Parathyroid adenoma (tissue), 2 donors: ENCODE data around the gene EYA2.

ENCODE experiments used
- H2AFZ ChIP-seq: fragments of 300-600 bp; sonication (generic); one replicate; pipeline ENCODE4 v1.7.0; 2017; ENCODE audit warnings: antibody characterized with exemption, mild to moderate bottlenecking
- H3K27ac ChIP-seq: fragments of 300-600 bp; sonication (generic); one replicate; pipeline ENCODE4 v1.7.0; 2017
- H3K27me3 ChIP-seq: fragments of 300-600 bp; sonication (generic); one replicate; pipeline ENCODE4 v1.7.0; 2017; ENCODE audit warnings: low read length; ENCODE audit not compliant: control insufficient read depth, insufficient read depth
- H3K36me3 ChIP-seq: fragments of 300-600 bp; sonication (generic); one replicate; pipeline ENCODE4 v1.7.0; 2017; ENCODE audit warnings: low read length; ENCODE audit not compliant: control insufficient read depth, insufficient read depth
- H3K4me1 ChIP-seq: fragments of 300-600 bp; sonication (generic); one replicate; pipeline ENCODE4 v1.7.0; 2017; ENCODE audit warnings: control low read depth
- H3K4me2 ChIP-seq: fragments of 300-600 bp; sonication (generic); one replicate; pipeline ENCODE4 v1.7.0; 2017; ENCODE audit warnings: low read length
- H3K4me3 ChIP-seq: fragments of 300-600 bp; sonication (generic); one replicate; pipeline ENCODE4 v1.7.0; 2017; ENCODE audit warnings: low read depth, low read length
- H3K79me2 ChIP-seq: fragments of 300-600 bp; sonication (generic); one replicate; pipeline ENCODE4 v1.7.0; 2017; ENCODE audit warnings: control low read depth
- H3K9ac ChIP-seq: fragments of 300-600 bp; sonication (generic); one replicate; pipeline ENCODE4 v1.7.0; 2017; ENCODE audit warnings: mild to moderate bottlenecking
- H3K9me3 ChIP-seq: fragments of 300-600 bp; sonication (generic); one replicate; pipeline ENCODE4 v1.7.0; 2017; ENCODE audit warnings: low read length; ENCODE audit not compliant: control insufficient read depth
- CTCF ChIP-seq: fragments of 300-600 bp; sonication (generic); IDR thresholded peaks from one replicate; pipeline ENCODE4 v1.7.0; 2017; ENCODE audit warnings: antibody characterized with exemption, mild to moderate bottlenecking
- donor health status: primary hyperparathyroidism.

EYA2 gene

DNA sequence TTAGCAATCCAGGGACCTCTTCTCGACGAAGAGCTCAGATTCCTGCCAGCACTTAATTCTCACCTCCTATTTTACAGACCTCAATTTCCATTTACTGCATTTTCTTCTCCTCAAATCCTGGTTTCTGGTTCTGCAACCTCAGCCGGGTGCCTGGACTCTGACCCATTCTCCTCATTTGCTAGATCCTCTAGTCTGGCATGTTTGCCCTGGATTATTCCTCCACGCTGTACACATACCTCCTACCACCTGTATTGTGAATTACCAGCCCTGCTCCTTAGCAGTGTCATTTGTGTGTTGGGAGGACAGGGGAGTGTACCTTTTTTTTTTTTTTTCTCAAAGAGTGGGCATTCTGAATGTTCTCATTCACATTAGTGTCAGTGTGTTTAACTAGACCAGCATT is 257.4 kb downstream of the EYA2 start:
- Histone ChIP-seq H3K9me3 (no peaks in the 10 kb centered on the region), H3K79me2 (no peaks in the 10 kb centered on the region), H3K9ac (no peak overlapping the region), H3K4me3 (no peak overlapping the region), H3K27ac (no peak overlapping the region), H3K27me3 (no peaks in the 10 kb centered on the region), H3K36me3 (no peaks in the 10 kb centered on the region), H3K4me2 (no peak overlapping the region), H3K4me1 (no peaks in the 10 kb centered on the region), H2AFZ (no peak overlapping the region)
- TF ChIP-seq CTCF: no peak

DNA sequence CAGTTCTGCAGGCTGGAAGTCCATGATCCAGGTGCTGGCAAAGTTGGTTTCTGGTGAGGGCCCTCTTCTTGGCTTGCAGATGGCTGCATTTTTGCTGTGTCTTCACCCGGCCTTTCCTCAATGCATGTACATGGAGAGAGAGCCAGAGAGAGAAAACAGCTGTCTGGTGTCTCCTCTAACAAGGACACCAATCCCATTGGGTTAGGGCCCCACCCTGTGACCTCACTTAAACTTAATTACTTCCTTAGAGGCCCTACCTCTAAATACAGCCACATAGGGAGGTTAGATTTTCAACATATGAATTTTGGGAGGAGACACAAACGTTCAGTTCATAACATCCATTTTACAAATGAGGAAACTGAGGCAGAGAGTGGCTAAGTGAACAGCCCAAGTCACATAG is 259.4 kb downstream of the EYA2 start:
- TF ChIP-seq CTCF: no peak
- Histone ChIP-seq H3K4me3 (no peak overlapping the region), H3K4me1 (no peaks in the 10 kb centered on the region), H3K36me3 (no peaks in the 10 kb centered on the region), H3K9ac (no peak overlapping the region), H3K4me2 (no peak overlapping the region), H3K79me2 (no peaks in the 10 kb centered on the region), H3K9me3 (no peaks in the 10 kb centered on the region), H2AFZ (no peak overlapping the region), H3K27ac (no peak overlapping the region), H3K27me3 (no peaks in the 10 kb centered on the region)

DNA sequence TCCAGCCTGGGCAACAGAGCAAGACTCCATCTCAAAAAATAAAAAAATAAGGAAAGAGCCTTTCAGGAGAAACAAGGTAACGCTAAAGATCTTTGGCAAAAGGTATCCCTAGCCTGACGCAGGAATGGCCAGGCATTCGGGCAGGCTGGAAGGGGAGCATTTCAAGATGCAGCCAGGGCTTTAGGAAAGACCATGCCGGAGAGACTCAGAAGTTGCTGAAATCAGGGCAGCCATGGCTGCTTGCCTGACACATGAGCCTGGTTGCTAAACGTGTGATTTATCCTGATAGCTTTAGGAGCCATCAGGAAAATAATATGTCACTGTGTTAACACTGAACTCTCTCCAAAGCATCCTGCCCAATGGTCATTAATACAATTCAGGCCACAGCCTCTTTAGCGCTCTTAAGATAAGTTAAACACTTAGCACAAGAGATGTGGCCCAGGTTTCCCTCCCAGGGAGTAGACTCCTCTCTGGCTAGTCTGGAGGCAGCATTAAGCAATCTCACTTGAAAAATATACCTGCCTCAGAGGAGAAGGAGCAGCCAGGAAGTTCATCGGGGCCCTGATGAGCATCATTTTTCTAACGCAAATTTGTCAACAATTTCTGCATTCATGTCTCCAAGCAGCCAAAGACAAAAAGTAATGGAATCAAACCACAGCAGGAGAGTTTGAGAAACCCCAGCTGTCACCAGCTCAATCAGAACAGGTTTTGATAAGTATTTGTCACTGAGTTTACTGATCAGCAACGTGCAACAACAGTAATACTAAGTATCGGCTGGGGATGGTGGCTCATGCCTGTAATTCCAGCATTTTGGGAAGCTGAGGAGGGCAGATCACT is 261.9 kb downstream of the EYA2 start:
- no peak overlapping the region for H2AFZ ChIP-seq
- H3K36me3 ChIP-seq: no peaks in the 10 kb centered on the region
- no peak overlapping the region for H3K4me2 ChIP-seq
- H3K79me2 ChIP-seq: no peaks in the 10 kb centered on the region
- TF ChIP-seq CTCF: no peak
- H3K9me3 ChIP-seq: no peaks in the 10 kb centered on the region
- H3K4me3 ChIP-seq: no peak overlapping the region
- no peak overlapping the region for H3K27ac ChIP-seq
- H3K27me3 ChIP-seq: no peaks in the 10 kb centered on the region
- no peaks in the 10 kb centered on the region for H3K4me1 ChIP-seq
- no peak overlapping the region for H3K9ac ChIP-seq

DNA sequence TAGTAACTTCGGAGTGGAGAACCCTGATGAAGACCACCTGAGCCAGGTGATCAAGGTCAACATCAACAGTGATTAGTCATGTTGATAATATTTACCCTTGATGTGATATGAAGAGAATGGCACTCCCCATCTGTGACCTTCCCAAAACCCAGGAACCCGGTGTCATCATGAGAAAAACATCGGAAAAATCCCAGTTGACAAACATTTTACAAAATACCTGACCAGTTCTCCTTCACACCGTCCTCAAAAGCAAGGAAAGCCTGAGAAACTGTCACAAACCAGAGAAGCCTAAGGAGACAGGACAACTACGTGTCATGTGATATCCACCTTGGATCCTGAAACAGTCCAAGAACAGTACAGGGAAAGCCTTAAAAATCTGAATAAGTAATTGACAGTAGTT is 264.5 kb downstream of the EYA2 start:
- H3K27me3 ChIP-seq: no peaks in the 10 kb centered on the region
- no peak overlapping the region for H3K9ac ChIP-seq
- H3K36me3 ChIP-seq: no peaks in the 10 kb centered on the region
- TF ChIP-seq CTCF: no peak
- no peak overlapping the region for H3K27ac ChIP-seq
- no peaks in the 10 kb centered on the region for H3K79me2 ChIP-seq
- H3K4me1 ChIP-seq: no peaks in the 10 kb centered on the region
- no peak overlapping the region for H3K4me3 ChIP-seq
- H3K9me3 ChIP-seq: no peaks in the 10 kb centered on the region
- H3K4me2 ChIP-seq: no peak overlapping the region
- no peak overlapping the region for H2AFZ ChIP-seq

DNA sequence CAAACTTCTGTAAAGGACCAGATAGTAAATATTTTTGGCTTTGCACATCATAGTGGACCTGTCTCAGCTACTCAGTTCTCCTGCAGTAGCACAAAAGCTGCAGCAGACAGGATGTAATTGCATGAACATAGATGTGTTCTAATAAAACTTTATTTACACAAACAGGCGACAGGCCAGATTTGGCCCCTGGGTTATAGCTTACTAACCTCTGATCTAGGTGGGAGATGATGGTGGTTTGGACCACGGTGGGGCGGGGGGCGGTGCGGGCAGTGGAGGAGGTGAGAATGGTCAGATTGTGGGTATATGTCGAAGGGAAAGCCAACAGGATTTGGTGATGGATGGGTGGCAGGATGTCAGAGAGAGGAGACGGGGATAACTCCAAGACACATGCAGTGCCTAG is 265.6 kb downstream of the EYA2 start:
- H2AFZ ChIP-seq: no peak overlapping the region
- H3K4me2 ChIP-seq: no peak overlapping the region
- H3K9ac ChIP-seq: no peak overlapping the region
- no peaks in the 10 kb centered on the region for H3K79me2 ChIP-seq
- no peaks in the 10 kb centered on the region for H3K9me3 ChIP-seq
- no peak for TF ChIP-seq CTCF
- H3K27ac ChIP-seq: no peak overlapping the region
- H3K4me1 ChIP-seq: peaks cover 4% of the 10 kb centered on the region
- no peaks in the 10 kb centered on the region for H3K27me3 ChIP-seq
- H3K4me3 ChIP-seq: no peak overlapping the region
- no peaks in the 10 kb centered on the region for H3K36me3 ChIP-seq
